GM18517 (cell line): ENCODE measurements around the gene CHST8.

ENCODE experiments used
- ATAC-seq: cut with Tn5 transposase; IDR thresholded peaks from one replicate; pipeline ENCODE4 v1.9.1; 2021; ENCODE audit warnings: mild to moderate bottlenecking, moderate library complexity; ENCODE audit not compliant: unreplicated experiment

Gene CHST8

DNA sequence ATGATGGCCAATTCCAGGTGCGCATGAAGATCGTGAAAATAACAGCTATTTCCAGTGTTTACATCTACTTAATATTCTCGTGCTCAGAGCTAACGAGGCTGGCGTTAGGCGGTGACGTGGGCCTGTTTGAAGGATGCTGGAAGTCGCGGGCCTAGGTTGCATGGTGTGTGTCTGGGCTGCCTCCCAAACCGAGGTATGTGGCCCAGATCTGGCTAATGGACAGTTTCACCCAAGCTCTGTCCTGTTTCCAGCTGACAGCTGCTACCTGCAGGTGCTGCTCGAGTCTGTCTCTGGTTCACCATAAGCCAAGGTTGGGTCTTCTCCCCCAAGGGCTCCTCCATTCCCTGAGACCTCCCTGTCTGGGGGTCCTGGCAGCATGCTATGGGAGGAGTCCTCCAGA is 134.4 kb downstream of the CHST8 start:
- no peak for ATAC-seq

GRCh38 chr19:33758541-33759013 is 136.8 kb downstream of the CHST8 start:
- ATAC-seq, result no peak

DNA sequence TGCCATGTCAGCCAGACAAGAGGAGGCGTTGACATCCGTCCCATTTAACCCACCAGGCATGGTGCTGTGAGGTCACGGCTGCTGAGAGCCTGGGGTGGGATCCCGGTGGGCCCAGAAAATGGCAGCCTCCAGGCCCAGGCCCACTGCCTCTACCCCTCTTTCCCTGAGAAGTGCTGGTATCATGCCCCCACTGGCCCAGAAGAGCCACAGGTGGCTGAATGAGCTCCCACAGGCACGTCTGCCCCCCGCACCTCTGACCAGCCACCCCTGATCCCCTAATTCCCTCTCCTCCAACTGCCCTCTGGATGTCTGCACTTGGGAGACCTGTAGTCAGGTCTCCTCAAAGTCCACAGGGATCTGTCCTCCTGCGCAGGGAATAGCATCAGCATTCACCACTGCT is 137.6 kb downstream of the CHST8 start:
- ATAC-seq, result no peak

- no peak for ATAC-seq
Measured at GRCh38 chr19:33763633-33764371, 142.0 kb downstream of the CHST8 start.

DNA sequence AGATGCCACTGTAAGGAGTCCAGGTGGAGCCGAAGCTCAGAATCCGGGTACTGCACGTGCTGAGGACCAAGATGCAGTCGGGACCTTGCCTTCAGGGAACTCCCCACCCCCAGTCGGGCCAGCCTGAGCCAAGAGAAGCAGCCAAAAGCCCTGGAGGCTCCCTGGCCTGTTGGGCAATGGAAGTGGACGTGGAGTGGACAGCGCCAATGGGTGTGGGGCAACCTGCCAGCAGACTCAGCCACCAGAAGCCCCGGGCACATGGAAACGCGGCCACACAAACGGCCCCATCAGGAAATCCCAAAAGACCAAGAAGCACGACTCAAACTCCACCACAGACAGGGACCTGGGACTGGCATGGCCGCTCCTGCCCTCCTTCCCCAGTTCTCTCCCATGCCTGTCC is 144.9 kb downstream of the CHST8 start:
- no peak for ATAC-seq

GRCh38 chr19:33767898-33768413 is 146.2 kb downstream of the CHST8 start:
- no peak for ATAC-seq

- no peak for ATAC-seq
Measured at GRCh38 chr19:33769208-33769607, 147.5 kb downstream of the CHST8 start.

GRCh38 chr19:33770107-33770506 is 148.4 kb downstream of the CHST8 start:
- no peak for ATAC-seq

DNA sequence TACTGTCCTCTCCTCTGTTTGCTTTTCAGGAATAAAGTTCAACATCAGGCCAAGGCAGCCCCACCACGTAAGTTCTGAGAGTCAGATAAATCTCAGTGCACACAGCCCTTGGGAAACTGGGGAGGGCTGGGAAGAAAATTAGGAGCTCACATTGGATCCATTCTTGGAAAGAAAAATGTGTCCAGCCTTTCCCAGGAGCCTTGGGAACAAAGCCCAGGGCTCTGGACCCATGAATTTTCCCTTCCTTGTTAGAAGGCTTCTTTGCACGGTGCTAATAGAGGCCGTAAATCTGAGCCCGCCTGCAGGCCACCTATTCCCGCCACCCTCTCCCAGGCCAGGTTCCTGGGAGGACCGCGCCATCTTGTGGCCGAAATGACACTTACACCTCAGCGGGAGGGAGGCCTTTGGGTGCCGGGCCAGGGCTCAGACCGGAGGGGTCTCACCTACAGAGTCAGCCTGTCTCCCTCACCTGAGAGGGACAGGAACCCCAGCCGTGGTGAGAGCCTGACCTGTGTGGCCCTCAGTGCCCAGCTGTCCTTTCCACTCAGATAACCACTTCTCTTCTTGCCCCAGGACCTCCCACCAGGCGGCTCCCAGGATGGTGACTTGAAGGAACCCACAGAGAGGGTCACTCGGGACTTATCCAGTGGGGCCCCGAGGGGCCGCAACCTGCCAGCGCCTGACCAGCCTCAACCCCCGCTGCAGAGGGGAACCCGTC is 149.8 kb downstream of the CHST8 start:
- no peak for ATAC-seq

- no peak for ATAC-seq
Measured at GRCh38 chr19:33772102-33772857, 150.5 kb downstream of the CHST8 start.

DNA sequence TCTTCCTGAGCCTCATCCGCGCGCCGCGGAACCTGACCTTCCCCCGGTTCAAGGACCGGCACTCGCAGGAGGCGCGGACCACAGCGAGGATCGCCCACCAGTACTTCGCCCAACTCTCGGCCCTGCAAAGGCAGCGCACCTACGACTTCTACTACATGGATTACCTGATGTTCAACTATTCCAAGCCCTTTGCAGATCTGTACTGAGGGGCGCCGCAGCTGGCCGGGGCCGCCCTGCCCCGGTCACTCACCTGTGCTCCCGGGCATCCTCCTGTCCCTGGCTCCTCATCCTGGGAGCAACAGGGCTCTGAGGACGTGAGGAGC is 151.1 kb downstream of the CHST8 start:
- no peak for ATAC-seq

GRCh38 chr19:33773704-33774624 is 152.2 kb downstream of the CHST8 start:
- ATAC-seq, result no peak

DNA sequence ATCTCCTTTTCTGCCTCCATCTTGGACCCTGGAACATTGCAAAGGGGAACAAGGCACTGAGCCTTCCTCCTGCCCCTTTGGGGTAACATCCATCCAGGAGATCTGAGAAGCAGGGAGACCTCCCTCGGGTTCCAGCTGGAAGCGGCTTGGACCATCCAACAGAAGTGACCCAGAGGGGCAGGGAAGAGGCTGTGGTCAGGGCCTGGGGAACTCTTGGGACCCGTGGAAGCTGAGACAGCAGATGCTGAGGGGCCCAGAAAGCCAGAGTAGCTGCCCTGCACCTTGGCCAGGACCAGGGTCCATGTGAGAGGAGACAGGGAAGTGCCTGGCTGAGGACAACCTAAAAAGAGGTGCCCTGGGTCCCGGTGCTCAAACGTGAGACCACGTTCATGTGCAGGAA is 153.0 kb downstream of the CHST8 start:
- no peak for ATAC-seq

GRCh38 chr19:33775731-33776487 is 154.2 kb downstream of the CHST8 start:
- no peak for ATAC-seq

GRCh38 chr19:33777351-33777750 is 155.6 kb downstream of the CHST8 start:
- ATAC-seq, result no peak

DNA sequence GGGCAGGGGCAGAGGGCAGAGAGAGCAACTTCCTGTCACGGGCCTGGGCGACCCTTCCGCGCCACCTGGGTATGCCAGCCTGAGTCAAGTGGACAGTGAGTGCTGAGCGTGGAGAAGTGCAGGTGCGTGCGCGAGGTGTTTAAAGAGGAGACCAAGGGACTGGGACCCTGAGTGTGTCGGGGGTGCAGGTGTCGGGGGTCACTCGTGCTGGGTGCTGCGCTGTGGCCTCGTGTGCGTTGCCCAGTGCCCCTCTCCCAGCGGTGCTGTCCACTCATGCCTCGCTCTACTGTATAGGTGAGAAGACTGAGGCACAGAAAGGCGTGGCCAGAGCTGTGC is 156.0 kb downstream of the CHST8 start:
- no peak for ATAC-seq

DNA sequence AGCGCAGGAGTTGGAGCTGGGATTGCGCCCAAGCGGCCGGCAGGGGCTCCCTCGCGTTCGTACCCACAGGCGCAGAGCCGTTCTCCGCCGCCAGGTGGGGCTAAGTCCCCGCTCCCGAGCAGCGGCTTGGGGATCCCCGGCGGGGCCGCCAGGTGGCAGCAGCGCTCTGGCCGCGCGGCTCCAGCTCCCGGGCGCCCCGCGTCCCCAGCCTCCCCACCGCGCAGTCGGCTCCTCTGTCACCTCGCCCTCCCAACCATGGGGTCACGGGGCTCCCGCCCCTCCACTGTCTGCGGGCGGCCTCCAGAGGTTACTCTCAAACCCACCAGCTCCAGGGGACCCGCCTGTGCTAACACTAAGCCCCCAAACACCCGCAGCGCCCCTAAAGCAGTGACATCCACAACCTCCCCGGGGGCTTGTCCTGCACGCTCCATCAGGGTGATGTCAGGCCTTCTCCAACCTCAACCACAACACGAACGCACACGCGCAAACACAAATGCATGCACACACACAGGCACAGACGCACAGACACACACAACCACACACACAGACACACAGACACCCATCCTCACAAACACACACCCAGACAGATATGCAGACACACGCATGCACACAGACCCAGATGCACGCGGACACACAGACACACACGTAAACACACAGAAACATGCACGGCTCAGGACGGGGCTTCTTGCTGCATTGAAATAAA is 156.5 kb downstream of the CHST8 start:
- ATAC-seq, result no peak

- no peak for ATAC-seq
Measured at GRCh38 chr19:33779849-33780248, 158.1 kb downstream of the CHST8 start.

DNA sequence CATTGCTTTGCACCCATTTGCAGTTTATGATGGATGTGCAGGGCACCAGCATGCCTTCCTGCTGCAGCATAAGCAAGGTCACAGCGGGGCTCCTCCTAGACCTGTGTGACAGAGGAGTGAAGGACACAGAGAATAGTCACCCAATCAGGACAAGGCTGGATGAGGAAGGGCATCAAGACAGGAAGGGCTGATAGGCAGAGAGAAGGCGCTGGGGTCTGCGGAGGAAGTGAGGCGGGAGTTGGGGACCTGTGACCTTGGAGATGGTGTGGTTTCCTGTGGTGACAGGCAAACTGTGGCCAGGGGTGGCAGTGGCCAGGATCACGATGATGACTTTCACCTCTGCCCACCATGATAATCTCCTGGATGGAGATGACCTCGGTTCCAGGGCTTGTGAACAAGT is 158.5 kb downstream of the CHST8 start:
- ATAC-seq, result no peak
